ENCODE results near the gene ARSD. TPM values are rescaled to one million over a fixed set of nuclear protein-coding genes. Genes with fewer than 3 reads are reported as not detected.
"Not testable (repeated sequence)": the region's sequence is repeated elsewhere in the genome, so short reads cannot be mapped to it uniquely, and the experiment has no call there.

The ARSD gene
- total RNA-seq, 4 donors from 2014 or later: 39.1 to 66.3 (median 53.0) TPM

- Histone ChIP-seq H3K27ac (no peak overlapping the region), H3K36me3 (no peaks in the 10 kb centered on the region), H3K4me3 (replicated peaks in 1 of 3) (no peak overlapping the region), H3K27me3 (no peaks in the 10 kb centered on the region), H3K9me3 (no peaks in the 10 kb centered on the region), H3K4me1 (peaks cover 4 to 7% of the 10 kb centered on the region in 2 donors)
- 74 to 79% methylated on average over 13 of the region's 13 CpGs for WGBS, 2 donors
- DNase-seq: no peak
- intact Hi-C loops (cut with DNase I): no loop called here
- TF ChIP-seq POLR2A (IDR thresholded peaks at IDR 0.05) (no peak), CTCF (IDR thresholded peaks at IDR 0.05) (no peak)
Observed at GRCh38 chrX:2898846-2899512, 30.2 kb downstream of the ARSD start.

- not testable (repeated sequence) for H3K27ac ChIP-seq
- 10 to 16% methylated on average over 5 to 20 of the region's 22 CpGs for WGBS, 2 donors
- peak; percentile 42 to 45 for DNase-seq
Observed at GRCh38 chrX:2897690-2898623, 31.2 kb downstream of the ARSD start.

GRCh38 chrX:2897311-2897689 is 31.8 kb downstream of the ARSD start:
- Histone ChIP-seq H3K4me1 (peaks cover 4 to 7% of the 10 kb centered on the region in 2 donors), H3K9me3 (no peaks in the 10 kb centered on the region), H3K27ac (no peak overlapping the region), H3K4me3 (replicated peaks in 1 of 3) (no peak overlapping the region), H3K27me3 (no peaks in the 10 kb centered on the region), H3K36me3 (no peaks in the 10 kb centered on the region)
- DNase-seq: peak; percentile 14 to 21
- WGBS, 2 donors: 57 to 79% methylated on average over 5 of the region's 12 CpGs
- no peak for TF ChIP-seq POLR2A (IDR thresholded peaks at IDR 0.05)
- no peak for TF ChIP-seq CTCF (IDR thresholded peaks at IDR 0.05)
- intact Hi-C loops (cut with DNase I): no loop called here

More at GRCh38 chrX:2897690-2898623, 31.2 kb downstream of the ARSD start:
- H3K27me3 ChIP-seq; H3K4me3 ChIP-seq (replicated peaks in 1 of 3); H3K9me3 ChIP-seq; intact Hi-C loops (cut with DNase I); H3K36me3 ChIP-seq; H3K4me1 ChIP-seq: not testable (repeated sequence)

GRCh38 chrX:2894885-2895292 is 34.2 kb downstream of the ARSD start:
- Histone ChIP-seq H3K4me1 (peaks cover 4 to 7% of the 10 kb centered on the region in 2 donors), H3K27me3 (no peaks in the 10 kb centered on the region), H3K9me3 (no peaks in the 10 kb centered on the region), H3K36me3 (no peaks in the 10 kb centered on the region), H3K4me3 (replicated peaks in 1 of 3) (no peak overlapping the region), H3K27ac (no peak overlapping the region)
- 54 to 64% methylated on average over 7 to 8 of the region's 9 CpGs for WGBS, 2 donors
- TF ChIP-seq POLR2A (IDR thresholded peaks at IDR 0.05): no peak
- no peak for TF ChIP-seq CTCF (IDR thresholded peaks at IDR 0.05)
- DNase-seq: peak; percentile 14 to 21
- intact Hi-C loops (cut with DNase I): no loop called here

- DNase-seq: no peak
- H3K4me1 ChIP-seq: peaks cover 2 to 11% of the 10 kb centered on the region in 2 donors
- no peaks in the 10 kb centered on the region for H3K27me3 ChIP-seq
- WGBS, 2 donors: 92 to 94% methylated on average over 4 to 5 of the region's 5 CpGs
- intact Hi-C loops (cut with DNase I): no loop called here
- H3K4me3 ChIP-seq (replicated peaks in 1 of 3): no peak overlapping the region
- no peaks in the 10 kb centered on the region for H3K9me3 ChIP-seq
- H3K27ac ChIP-seq: no peak overlapping the region
- H3K36me3 ChIP-seq: no peaks in the 10 kb centered on the region
- TF ChIP-seq CTCF (IDR thresholded peaks at IDR 0.05): no peak
- no peak for TF ChIP-seq POLR2A (IDR thresholded peaks at IDR 0.05)
Observed at GRCh38 chrX:2892816-2893215, 36.3 kb downstream of the ARSD start.

GRCh38 chrX:2890536-2891460 is 38.3 kb downstream of the ARSD start:
- H3K27ac ChIP-seq; H3K27me3 ChIP-seq; H3K4me1 ChIP-seq; H3K9me3 ChIP-seq; intact Hi-C loops (cut with DNase I); H3K4me3 ChIP-seq (replicated peaks in 1 of 3); DNase-seq; H3K36me3 ChIP-seq: not testable (repeated sequence)
- WGBS, 2 donors: 37 to 50% methylated on average over 20 of the region's 22 CpGs
